Hindlimb muscle (tissue), 1 donor: ENCODE data around the gene NANOS3. TPM values are rescaled to one million over a fixed set of nuclear protein-coding genes. Genes with fewer than 3 reads are reported as not detected.
"Not testable (repeated sequence)": the region's sequence is repeated elsewhere in the genome, so short reads cannot be mapped to it uniquely, and the experiment has no call there.

ENCODE experiments used
- DNase-seq: peaks from one replicate; pipeline ENCODE4 v3.0.0-alpha.2; 2013
- polyA plus RNA-seq: library from polyadenylated mRNA; unstranded; fragments of 120-200 nt; gene quantifications from one replicate; pipeline ENCODE4 v1.2.1, GENCODE V29; 2013; ENCODE audit not compliant: insufficient read length

Gene NANOS3
- polyA plus RNA-seq, 1 donor, result 2.6 TPM

- no peak for DNase-seq
Measured at GRCh38 chr19:13887018-13887436, 10.1 kb downstream of the NANOS3 start.

GRCh38 chr19:13887517-13887916, 10.6 kb downstream of the NANOS3 start:
- no peak for DNase-seq

- DNase-seq, result no peak
Measured at GRCh38 chr19:13888281-13888680, 11.3 kb downstream of the NANOS3 start.

GRCh38 chr19:13890136-13890535, 13.2 kb downstream of the NANOS3 start:
- no peak for DNase-seq

- DNase-seq, result no peak
Measured at GRCh38 chr19:13892870-13893269, 15.9 kb downstream of the NANOS3 start.

- no peak for DNase-seq
Measured at GRCh38 chr19:13894552-13894951, 17.6 kb downstream of the NANOS3 start.

GRCh38 chr19:13896227-13896626, 19.3 kb downstream of the NANOS3 start:
- DNase-seq, result no peak

- no peak for DNase-seq
Measured at GRCh38 chr19:13899393-13899792, 22.5 kb downstream of the NANOS3 start.

- no peak for DNase-seq
Measured at GRCh38 chr19:13899912-13900584, 23.1 kb downstream of the NANOS3 start.

GRCh38 chr19:13902993-13903555, 26.1 kb downstream of the NANOS3 start:
- no peak for DNase-seq

GRCh38 chr19:13905634-13906520, 28.9 kb downstream of the NANOS3 start, which contains the start of the genes BRME1 and CC2D1A:
Gene BRME1, minus strand, starts transcription at chr19:13906117. Its CDS starts 1,225 bp downstream, at chr19:13904892.
Gene CC2D1A, plus strand, starts transcription at chr19:13906201. Its CDS starts 241 bp downstream, at chr19:13906442.
- DNase-seq, result peak; percentile 91

GRCh38 chr19:13906521-13906904, 29.6 kb downstream of the NANOS3 start:
- no peak for DNase-seq

GRCh38 chr19:13906910-13907309, 30.0 kb downstream of the NANOS3 start:
- DNase-seq, result no peak

- DNase-seq, result no peak
Measured at GRCh38 chr19:13908674-13909073, 31.7 kb downstream of the NANOS3 start.

GRCh38 chr19:13909430-13909829, 32.5 kb downstream of the NANOS3 start:
- DNase-seq, result no peak

- DNase-seq, result no peak
Measured at GRCh38 chr19:13913352-13913751, 36.4 kb downstream of the NANOS3 start.

- DNase-seq, result no peak
Measured at GRCh38 chr19:13914777-13915176, 37.8 kb downstream of the NANOS3 start.

GRCh38 chr19:13917888-13918406, 41.0 kb downstream of the NANOS3 start:
- no peak for DNase-seq

GRCh38 chr19:13918726-13919411, 41.9 kb downstream of the NANOS3 start:
- no peak for DNase-seq

- no peak for DNase-seq
Measured at GRCh38 chr19:13920524-13920923, 43.6 kb downstream of the NANOS3 start.

GRCh38 chr19:13920940-13921747, 44.2 kb downstream of the NANOS3 start:
- no peak for DNase-seq

GRCh38 chr19:13922118-13922517, 45.2 kb downstream of the NANOS3 start:
- DNase-seq, result not testable (repeated sequence)
